Measurements from ENCODE around the gene EFEMP2.
A peak's percentile ranks its signal among the peaks of the same experiment; 100 is the strongest.

The EFEMP2 gene

DNA sequence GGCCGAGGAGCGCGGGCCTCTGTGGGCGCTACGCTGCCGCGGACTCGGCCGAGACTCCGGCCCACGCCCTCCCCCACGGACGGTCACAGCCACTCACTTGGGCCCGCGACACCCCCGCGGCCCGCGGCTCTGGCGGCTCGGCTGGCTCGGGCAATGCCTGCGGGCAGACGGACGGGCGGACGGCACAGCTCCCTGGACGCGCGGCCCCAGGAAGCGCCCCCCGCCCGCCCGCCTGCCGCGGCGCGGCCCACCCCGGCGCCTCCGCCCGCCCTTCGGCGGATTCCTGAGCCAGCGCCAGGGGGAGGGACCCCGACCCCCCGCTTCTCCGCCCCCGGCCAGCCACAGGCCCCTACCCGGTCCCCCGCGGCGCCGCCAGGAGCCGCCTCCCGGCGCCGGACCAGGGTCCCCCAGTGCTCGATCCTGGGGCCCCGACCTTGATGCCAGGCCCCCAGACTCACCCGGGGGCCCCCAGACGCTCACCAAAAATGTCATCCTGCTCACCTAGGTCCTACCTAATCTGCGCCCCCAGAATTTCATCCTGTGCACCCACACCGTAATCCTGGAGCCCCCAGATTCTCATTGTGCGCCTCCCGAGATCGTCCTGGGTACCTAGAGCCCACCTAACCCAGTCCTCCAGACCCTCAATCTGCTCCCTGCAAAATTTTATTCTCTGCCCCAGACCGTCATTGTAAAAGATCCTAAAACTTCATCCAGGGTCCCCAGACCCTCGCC lies at the start of gene EFEMP2:
EFEMP2 (minus strand) TSS at position 215 of the 732 bp plus-strand sequence. CDS start 446 bp downstream, outside the sequence.
- H3K27ac ChIP-seq, result peak within 1 kb of the TSS; percentile 82
- TF ChIP-seq, protein P1, sequence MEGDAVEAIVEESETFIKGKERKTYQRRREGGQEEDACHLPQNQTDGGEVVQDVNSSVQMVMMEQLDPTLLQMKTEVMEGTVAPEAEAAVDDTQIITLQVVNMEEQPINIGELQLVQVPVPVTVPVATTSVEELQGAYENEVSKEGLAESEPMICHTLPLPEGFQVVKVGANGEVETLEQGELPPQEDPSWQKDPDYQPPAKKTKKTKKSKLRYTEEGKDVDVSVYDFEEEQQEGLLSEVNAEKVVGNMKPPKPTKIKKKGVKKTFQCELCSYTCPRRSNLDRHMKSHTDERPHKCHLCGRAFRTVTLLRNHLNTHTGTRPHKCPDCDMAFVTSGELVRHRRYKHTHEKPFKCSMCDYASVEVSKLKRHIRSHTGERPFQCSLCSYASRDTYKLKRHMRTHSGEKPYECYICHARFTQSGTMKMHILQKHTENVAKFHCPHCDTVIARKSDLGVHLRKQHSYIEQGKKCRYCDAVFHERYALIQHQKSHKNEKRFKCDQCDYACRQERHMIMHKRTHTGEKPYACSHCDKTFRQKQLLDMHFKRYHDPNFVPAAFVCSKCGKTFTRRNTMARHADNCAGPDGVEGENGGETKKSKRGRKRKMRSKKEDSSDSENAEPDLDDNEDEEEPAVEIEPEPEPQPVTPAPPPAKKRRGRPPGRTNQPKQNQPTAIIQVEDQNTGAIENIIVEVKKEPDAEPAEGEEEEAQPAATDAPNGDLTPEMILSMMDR (conservative IDR thresholded peaks at IDR 0.05; ENCODE audit: low read depth), result no peak
- POLR2A ChIA-PET (ENCODE audit: low non-redundant PET), result no interaction called here
- DNase-seq (ENCODE audit: low spot score), result no peak
- CTCF ChIA-PET, result interaction anchor here (0.7 to 1.7 kb wide), 2 partner anchors 12 kb away, joined by 5 to 8 read pairs; no protein-coding TSS in a partner anchor

DNA sequence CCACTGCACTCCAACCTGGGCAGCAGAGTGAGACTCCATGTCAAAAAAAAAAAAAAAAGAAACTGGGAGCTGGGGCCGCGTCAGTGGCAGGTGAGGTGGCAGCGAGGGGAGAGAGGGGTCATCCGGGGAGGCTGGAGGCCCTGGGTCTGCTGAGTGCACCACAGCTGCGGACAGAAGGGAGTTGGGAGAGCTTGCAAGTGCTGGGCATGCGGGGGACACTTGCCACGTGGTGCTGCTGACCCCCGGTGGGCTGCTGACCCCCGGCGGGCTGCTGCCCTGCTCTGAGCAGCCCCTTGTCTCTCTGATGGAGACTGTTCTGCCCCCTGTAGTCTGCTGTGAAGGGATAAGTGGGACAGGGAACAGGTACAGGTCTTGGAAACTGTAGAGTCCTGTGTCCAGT lies 49.3 kb upstream of the EFEMP2 start:
- no peak for DNase-seq (ENCODE audit: low spot score)
- peak overlapping the region; percentile 93 for H3K27ac ChIP-seq
- ChIA-PET POLR2A (ENCODE audit: low non-redundant PET) (interaction anchor here (0.6 kb wide), 1 partner anchor 113 kb away, joined by 4 read pairs; no protein-coding TSS in a partner anchor), CTCF (interaction anchor here (0.6 to 1.2 kb wide), 3 partner anchors 35 to 101 kb away, joined by 3 to 5 read pairs (median 3); no protein-coding TSS in a partner anchor)
- TF ChIP-seq, protein P1 (conservative IDR thresholded peaks at IDR 0.05; ENCODE audit: low read depth), result no peak

DNA sequence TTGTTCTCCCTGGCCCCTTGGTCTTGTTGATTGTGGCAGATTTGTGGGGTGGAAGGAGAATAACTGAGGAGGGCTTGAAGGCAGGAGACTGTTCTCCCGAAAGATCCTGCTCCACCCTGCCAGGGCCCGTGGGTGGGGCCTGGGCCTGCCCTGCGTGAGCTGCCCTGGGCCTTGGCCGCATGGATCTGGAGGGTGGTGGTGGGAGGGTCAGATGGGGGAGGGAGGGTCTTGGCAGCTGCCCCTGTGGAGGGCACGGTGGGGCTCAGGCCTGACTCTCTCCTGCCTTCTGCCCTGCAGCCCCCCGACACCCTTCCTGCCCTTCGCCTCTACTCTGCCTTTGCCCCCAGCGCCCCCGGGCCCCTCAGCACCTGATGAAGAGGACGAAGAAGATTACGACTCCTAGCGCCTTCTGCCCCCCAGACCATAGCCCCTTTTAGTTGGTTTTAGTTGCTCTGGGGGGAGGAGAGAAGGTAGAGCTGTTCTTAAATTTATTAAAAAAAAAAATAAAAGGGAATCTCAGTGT lies 48.5 kb upstream of the EFEMP2 start:
- no peak for DNase-seq (ENCODE audit: low spot score)
- POLR2A ChIA-PET (ENCODE audit: low non-redundant PET), result interaction anchor here (0.6 kb wide), 1 partner anchor 112 kb away, joined by 4 read pairs; no protein-coding TSS in a partner anchor
- TF ChIP-seq, protein P1 (conservative IDR thresholded peaks at IDR 0.05; ENCODE audit: low read depth), result no peak
- peak overlapping the region; percentile 93 for H3K27ac ChIP-seq
- CTCF ChIA-PET, result interaction anchor here (0.6 to 1.2 kb wide), 3 partner anchors 34 to 68 kb away, joined by 3 to 5 read pairs (median 4); no protein-coding TSS in a partner anchor

DNA sequence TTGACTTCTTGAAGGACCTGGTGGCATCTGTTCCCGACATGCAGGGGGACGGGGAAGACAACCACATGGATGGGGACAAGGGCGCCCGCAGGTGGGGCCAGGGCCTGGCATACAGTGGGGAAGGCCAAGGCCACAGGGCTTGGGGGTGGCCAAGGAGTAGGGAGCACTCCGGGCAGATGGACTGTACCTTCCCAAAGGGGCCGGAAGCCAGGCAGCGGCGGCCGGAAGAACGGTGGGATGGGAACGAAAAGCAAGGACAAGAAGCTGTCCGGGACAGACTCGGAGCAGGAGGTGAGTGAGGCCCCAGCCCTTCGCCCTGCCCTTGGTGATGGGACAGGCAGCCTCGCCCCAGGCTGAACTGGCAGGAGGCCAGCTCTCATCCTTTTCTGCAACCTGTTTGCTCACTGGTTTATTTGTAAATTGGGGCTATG lies 47.8 kb upstream of the EFEMP2 start:
- POLR2A ChIA-PET (ENCODE audit: low non-redundant PET), result interaction anchor here (0.6 kb wide), 1 partner anchor 31 kb away, joined by 3 read pairs; no protein-coding TSS in a partner anchor
- H3K27ac ChIP-seq, result peak overlapping the region; percentile 93
- TF ChIP-seq, protein P1 (conservative IDR thresholded peaks at IDR 0.05; ENCODE audit: low read depth), result no peak
- DNase-seq (ENCODE audit: low spot score), result no peak
- CTCF ChIA-PET, result interaction anchor here (0.6 to 1.2 kb wide), 2 partner anchors 35 to 69 kb away, joined by 4 to 5 read pairs; no protein-coding TSS in a partner anchor

DNA sequence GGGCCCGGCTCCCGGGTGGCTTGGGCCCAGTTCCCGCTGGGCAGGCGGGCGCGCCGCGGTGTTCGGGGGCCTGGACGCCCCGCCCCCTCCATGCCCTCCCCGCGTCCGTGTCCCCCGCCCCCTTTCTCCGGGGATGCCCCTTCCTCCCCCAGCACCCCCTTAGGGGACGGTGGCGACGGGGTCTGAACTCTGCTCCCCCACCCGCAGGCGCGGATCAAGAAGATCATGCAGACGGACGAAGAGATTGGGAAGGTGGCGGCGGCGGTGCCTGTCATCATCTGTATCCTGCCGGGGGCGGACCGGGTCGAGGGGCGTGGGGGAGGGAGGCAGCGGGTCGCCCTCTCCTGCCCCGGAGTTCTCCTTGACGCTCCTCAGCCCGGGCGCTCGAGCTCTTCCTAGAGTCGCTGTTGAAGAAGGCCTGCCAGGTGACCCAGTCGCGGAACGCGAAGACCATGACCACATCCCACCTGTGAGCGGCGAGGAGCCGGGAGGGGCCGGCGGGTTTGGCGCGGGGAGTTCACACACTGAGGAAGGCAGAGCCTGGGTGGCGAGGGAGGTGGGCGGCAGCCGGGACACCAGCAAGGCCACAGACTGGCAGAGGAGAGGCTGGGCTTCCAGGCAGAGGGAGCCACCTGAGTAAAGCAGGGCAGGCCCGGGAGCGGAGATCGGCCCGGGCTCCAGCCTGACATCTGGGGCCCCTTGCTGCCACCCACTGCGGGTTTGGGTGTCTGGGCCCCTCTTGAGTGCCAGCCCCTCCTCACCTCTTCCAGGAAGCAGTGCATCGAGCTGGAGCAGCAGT lies 47.2 kb upstream of the EFEMP2 start:
- peak overlapping the region; percentile 93 for H3K27ac ChIP-seq
- no peak for DNase-seq (ENCODE audit: low spot score)
- CTCF ChIA-PET, result no interaction called here
- POLR2A ChIA-PET (ENCODE audit: low non-redundant PET), result interaction anchor here (0.6 kb wide), 1 partner anchor 30 kb away, joined by 3 read pairs; no protein-coding TSS in a partner anchor
- TF ChIP-seq, protein P1 (conservative IDR thresholded peaks at IDR 0.05; ENCODE audit: low read depth), result no peak

DNA sequence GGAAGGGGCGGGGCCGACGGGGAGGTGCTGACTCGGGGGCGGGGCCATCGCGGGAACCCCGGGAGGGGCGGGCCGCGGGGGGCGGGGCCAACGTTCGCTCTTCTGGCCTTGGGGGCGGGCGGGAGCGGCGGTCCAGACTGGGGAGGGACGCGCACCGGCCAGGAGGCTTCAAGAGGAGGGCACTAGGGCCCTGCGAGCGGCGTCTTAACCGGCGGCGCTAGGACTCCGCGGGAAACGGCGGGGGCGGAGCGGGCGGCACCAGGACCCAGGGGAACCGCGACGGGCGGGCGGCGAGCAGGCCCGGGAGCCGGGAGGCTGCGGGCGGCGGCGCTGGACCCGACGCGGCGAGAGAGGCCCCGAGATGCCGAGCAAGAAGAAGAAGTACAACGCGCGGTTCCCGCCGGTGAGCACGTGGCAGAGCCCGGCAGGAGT lies 46.6 kb upstream of the EFEMP2 start, which contains the start of gene DRAP1:
DRAP1 (plus strand) TSS at position 286 of the 432 bp plus-strand sequence; CDS start at position 362, 76 bp downstream.
- CTCF ChIA-PET, result interaction anchor here (1.0 kb wide), 1 partner anchor 31 kb away, joined by 5 read pairs; the partner anchor contains the start of gene FIBP
- POLR2A ChIA-PET (ENCODE audit: low non-redundant PET), result no interaction called here
- H3K27ac ChIP-seq, result peak within 1 kb of the TSS; percentile 93
- DNase-seq (ENCODE audit: low spot score), result peak; percentile 94
- TF ChIP-seq, protein P1 (conservative IDR thresholded peaks at IDR 0.05; ENCODE audit: low read depth), result no peak

All from RWPE1 (cell line).